CD1c-positive myeloid dendritic cell (primary cell): ENCODE data around the gene RYR3.

Experiments
- DNase-seq: peaks from one replicate; pipeline ENCODE4 v3.0.0-alpha.2; 2016; ENCODE audit errors: extremely low spot score

The RYR3 gene

DNA sequence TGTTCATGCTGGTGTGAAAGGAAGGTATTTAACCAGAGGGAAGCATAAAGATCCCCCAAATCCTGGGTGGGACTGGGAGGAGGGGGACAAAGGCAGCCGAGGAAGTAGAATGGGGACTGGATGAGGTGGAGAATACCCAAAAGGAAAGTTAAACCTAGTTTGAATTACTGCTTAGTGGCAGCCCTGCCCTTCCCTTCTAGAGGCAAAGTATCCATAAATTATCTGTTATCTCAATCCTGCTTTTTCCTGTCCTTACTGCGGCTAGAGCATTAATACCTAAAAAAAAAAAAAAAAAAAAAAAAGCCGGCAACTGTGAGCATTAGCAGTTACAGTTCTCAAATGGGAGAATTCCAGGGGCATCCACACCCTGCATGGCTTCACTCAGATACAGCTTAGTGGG, 139.0 kb downstream of the RYR3 start:
- DNase-seq, result no peak

DNA sequence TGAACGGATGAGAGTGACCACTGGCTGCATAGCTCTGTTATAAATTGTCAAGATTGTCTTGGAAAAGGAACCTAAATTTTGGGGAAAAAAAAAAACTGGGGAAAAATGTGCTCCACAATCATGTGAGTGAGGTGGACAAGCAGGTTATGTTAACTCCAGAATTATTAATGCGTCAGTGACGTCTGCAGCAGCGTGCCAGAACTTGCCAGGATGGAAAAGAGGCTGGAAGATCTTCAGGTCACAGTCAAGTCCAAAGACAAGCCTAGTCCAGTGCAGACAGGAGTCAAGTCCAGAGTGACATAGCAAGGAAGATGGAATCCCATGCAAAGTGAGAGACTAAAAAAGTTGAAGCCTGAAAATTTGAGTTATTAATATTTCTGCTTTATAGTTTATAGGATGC, 140.6 kb downstream of the RYR3 start:
- DNase-seq, result no peak

DNA sequence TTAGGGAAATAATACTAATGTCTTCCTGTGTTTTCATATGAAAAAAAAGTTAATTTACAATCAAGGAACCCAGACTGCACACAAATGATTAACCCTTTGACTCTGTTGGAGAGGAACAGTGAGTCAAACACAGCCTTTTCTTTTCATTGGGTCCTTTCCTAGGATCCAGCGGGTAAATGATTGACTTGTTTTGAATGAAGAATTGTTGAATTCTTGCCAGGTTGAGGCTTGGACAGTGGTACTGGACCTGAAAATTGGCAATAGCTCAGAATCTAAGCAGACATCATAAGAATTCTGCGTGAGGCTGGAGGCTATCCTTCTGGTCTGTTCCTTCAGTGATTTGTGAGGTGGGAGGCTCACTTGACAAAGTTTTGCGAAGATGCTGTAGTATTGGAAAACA, 143.0 kb downstream of the RYR3 start:
- no peak for DNase-seq

DNA sequence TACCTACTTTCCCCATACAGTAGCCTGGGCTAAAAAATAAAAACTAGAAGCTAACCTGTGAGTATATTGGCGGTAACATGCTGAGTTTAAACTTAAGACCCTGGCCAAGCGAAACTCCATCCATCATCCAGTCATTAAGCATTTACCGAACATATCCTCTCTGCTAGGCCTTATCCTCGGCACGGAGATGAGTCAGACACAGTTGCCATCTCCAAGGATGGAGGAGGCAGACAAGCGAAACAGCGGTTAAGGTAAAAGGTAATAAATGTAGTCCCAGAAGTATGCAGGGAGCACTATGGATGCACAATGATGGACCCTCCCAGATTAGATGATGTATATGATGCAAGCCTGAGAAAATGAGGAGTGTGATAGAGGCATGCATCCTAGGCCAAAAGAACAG, 143.6 kb downstream of the RYR3 start:
- DNase-seq, result no peak

DNA sequence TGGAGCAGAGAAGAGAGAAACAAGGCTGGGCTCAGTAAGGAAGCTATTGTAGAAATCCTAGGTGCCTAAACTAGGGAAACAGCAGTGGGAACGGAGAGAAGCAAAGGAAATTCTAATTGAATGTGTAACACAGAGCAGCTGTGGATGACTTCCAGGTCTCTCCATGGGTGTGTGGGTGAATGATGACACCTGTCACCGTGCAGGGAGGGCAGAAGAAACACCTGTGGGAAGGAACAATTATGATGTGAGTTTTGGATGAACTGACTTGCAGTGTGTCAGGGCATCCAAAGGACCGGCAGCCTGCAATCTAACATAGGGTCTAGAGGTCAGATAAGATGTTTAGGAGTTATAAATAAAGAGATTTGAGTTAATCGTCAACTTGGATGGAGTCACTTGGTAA, 144.2 kb downstream of the RYR3 start:
- DNase-seq, result no peak

DNA sequence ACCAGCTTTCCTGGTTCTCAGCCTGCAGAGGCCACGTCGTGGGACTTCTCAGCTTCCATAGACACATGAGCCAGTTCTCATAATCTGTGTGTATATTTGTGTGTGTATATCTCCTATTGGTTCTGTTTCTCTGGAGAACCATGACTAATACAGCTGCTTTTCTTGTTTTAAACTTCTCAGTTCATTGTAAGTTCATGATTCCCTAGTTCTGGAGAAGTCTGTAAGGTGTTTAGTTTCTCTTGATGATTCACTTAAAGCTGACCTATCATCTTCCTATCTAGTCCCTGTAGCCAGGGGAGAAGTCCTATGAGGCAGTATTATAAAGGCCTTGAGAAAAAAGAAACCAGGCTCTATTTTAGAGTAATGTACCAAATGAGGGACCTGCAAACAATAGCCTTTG, 147.7 kb downstream of the RYR3 start:
- DNase-seq, result no peak

DNA sequence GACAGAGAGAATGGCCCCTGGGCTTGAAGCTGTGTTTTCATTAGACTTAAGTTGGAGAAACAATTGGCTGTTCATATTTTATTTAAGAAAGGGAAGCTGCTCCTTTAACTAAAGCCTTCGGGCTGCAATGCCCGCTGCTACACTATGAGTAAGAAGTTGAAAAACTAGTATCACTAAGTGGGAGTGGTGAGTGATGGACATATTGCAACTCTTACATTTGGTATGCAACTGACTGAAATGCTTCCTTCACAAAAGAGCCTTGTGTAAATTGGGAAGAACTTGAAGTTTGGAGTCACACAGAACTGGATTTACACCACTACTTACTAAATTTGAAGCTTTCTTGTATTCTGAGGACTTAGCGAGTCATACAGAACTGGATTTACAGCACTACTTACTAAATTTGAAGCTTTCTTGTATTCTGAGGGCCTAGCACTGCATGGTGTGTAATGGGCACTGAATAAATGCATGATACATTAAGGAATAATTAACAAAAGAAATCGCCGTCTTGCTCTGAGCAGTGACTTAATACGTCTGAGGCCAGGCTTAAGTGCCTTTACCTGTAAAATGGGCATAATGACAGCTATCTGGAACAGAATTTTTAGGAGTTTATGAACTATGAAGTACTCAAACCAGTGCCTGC, 149.5 kb downstream of the RYR3 start:
- no peak for DNase-seq

DNA sequence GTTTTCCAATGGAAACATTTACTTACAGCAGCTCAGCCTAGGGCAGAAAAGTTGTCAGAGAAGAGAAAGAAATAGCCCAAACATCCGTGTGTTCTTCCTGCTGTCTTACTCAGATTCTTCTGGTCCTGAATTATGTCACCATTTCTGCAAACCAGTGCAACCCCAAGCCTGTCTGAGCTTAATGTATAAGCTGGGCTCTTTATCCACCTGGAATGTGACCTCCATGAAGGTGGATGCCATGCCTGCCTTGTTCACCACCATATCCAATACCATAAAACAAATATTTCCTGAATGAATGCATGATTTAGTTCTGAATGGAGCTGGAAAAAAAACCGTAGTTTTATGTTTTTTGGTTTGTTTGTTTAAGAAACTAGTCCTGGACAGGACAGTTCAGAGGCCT, 150.9 kb downstream of the RYR3 start:
- no peak for DNase-seq

DNA sequence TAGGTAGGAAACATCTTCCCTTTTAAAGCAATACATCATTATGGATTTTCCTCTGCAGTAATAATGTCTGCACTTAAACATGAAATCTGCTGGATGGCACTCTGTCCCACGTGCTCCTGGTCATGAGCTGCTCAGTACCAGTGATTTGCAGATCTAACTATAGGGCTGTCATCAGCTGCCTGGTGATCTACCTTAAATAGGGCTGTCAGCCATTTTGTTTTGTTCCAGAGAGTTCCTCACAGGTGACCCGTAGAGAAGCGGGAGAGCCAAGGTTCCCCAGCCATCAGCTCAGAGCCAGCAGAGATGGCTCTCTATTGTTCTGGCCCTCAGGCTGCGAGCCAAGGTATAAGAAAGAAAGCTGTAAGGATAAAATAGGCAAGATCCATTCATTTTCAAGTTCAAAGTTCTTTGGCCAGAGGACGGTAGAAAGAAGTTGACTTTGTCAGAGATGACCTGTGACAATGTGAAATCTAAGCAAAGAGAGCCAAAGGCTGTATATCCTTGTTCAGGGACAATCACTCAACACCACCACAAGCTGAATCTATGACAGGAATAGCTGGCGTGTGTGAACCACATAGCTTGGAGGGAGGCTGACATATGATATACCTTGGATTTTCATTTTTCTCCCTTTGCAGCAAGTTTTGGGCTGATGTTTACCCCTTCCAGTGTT, 156.5 kb downstream of the RYR3 start:
- no peak for DNase-seq

DNA sequence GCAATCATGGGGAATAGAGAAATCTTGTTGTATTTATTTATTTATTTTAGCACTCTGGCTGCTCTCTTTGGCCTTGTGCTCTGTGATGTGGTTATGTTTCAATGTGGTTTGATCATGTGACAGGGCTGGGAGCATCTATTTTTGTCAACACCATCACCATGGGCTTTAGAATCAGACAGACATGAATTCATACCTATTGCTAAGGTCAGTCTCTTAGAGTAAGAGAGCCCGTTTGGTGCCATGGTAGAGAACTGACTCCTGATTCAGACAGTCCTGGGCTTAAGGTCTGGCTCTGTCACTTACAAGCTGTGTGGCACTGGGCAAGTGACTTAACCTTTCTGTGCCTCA, 157.0 kb downstream of the RYR3 start:
- no peak for DNase-seq

DNA sequence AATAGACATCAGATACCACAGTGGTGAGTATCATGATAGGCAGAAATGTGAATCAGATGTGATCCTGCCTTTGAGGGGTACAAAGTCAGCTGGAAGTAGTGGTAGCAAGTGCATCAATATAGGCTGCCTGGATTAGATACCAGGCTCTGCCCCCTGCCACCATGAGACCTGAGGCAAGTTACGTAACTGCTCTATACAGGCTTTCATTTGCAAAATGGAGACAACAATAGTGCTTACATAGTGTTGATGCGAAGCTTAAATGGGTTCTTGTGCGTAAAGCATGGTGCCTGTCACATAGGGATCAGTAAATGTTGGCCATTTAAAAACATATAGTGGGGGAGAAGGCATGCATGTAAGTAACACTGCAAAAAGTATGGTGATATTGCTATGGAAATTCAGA, 158.0 kb downstream of the RYR3 start:
- no peak for DNase-seq

DNA sequence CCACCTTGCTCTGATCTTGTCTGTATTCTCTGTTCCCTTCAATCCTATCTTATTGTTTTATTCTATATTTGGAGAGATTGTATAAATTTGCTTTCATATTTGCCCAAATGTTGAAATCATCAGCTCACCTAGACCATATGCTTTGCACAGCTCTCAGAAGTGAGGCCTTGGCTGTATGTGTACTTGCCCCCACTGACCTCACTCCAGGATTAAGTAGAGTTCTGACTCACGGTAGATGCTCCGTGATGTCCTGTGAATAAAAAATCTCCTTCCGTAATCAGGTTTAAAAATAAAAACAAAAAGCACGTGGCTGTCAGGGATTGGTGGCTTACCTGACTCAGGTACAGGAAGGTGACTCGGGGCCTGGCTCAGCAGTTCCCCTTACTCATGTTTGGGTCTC, 162.2 kb downstream of the RYR3 start:
- DNase-seq, result no peak

DNA sequence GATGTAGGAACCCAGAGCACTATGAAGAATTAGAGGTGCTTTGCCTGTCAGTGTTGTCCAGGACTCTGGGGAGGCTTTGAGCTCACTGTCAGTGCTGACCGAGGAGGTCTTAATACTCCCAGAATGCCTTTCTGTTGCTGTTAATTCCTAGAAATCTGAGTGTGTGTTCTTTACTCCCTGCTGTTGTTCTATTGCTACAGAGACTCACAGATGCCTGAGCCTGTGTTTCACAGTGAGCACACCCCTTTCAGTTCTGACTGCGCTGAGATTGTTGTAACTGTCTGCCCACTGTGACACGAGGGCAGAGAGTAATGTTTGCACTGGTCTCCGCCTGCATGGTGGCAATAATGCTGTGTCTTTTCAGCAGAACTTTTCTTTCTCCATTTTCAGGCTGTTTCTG, 162.9 kb downstream of the RYR3 start:
- DNase-seq, result no peak

DNA sequence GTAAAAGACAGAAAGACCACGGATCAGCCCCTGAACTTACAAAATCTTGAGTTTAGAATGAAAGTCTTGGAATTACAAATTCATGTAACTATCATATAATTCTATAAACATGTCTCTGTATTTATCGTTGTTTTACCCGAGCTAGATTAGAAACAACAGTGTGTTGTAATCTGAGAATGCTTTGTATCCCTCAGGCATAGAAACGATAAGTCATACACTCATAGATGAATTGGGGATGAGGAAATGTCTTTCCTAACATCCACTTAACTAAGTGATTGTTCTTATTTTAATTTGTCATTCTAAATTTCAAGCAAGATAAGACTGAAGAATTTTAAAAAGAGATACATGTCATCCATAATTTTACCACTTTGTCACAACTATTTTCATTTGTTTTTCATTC, 165.3 kb downstream of the RYR3 start:
- no peak for DNase-seq

DNA sequence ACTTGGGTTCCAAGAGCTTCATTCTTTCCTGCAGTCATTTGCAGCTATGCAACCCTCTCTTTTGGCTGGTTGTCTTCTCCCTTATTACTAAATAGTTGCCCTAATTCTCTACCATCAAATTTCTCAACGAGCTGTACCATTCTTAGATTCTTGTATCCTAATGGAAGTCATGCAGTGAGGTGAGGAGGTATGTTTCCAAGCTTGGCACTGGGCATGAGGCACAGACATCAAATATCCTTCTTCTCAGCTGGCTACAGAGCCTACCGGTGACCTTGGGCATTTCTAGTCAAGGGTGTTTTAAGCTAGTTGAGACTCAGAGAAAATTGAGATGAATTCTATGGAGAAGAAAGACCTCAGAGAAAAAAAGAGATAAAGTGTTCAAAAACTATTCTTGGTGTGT, 166.1 kb downstream of the RYR3 start:
- DNase-seq, result no peak

DNA sequence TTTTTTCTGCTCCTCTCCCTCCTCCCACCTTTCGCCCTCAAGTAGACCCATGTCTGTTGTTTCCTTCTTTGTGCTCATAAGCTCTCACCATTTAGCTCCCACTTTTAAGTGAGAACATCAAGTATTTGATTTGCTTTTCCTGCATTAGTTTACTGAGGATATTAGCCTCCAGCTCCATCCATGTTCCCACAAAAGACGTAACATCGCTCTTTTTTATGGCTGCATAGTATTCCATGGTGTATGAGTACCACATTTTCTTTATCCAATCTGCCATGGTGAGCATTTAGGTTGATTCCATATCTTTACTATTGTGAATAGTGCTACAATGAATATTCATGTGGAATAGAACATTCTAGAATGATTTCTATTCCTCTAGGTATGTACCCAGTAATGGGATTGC, 178.6 kb downstream of the RYR3 start:
- no peak for DNase-seq

DNA sequence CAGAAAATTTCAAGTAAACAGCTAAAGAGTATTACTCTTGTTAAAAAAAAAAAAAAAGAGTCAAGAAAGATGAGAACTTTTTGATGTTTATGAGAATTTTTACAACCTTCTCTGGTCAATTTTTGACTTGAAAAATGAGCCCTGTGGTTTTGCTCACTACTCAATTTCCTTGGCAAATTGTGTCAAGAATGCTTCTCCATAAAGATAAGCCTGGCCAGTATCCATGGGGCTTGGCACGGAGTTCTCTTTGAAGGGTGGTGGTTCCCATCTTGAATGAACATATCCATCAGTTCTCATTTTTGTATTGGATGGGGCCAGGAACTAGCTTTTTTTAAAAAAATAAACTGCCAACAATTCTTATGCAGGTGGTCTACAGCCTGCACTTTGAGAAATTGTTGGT, 179.9 kb downstream of the RYR3 start:
- DNase-seq, result no peak

DNA sequence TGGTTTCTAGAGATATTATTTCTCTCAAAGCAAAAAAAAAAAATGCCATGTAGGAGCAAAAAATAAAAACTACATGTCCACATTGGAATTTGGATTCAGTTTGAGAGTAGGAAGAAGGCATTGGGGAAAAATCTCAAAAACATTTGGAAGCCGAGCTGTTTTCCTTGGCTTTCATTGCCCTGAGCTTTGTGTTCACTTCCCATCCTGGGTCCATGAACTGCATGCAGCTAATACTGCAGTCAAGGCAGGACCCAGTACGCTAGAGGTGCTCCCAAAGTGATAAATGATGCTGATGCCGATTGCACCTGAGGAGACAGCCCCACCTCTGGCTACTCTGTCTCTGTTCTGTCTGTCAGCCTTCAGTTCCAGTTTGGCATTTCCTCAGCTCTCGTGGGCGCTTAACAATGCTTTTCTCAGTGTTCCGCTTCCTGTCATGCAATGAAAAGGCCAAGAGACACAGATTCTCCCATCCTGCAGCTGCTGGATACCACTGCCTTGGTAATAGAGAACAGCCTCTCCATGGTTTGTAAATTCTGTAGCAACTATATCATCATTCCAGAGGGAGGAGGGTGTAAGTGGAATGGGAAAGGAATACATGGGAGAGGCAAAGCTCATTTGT, 181.8 kb downstream of the RYR3 start:
- DNase-seq, result no peak

DNA sequence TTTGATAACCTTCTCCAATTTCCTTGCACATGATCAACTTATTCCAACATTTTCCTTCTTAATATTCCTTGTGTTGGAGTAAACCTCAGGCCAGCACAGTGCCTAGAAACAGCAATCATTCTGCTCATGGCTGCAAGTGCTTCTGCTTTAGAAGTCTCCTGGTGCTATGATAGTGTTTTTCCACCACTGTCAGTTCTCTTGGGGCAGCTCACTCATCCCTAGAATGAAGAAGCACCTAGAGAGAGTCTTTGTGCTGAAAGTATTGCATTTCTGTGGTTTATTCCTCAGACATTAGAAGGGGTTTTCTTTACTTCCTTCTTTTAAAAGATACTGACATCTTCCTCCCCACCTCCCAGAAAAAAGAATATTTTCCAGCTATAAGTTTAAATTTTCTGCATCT, 183.5 kb downstream of the RYR3 start:
- no peak for DNase-seq

DNA sequence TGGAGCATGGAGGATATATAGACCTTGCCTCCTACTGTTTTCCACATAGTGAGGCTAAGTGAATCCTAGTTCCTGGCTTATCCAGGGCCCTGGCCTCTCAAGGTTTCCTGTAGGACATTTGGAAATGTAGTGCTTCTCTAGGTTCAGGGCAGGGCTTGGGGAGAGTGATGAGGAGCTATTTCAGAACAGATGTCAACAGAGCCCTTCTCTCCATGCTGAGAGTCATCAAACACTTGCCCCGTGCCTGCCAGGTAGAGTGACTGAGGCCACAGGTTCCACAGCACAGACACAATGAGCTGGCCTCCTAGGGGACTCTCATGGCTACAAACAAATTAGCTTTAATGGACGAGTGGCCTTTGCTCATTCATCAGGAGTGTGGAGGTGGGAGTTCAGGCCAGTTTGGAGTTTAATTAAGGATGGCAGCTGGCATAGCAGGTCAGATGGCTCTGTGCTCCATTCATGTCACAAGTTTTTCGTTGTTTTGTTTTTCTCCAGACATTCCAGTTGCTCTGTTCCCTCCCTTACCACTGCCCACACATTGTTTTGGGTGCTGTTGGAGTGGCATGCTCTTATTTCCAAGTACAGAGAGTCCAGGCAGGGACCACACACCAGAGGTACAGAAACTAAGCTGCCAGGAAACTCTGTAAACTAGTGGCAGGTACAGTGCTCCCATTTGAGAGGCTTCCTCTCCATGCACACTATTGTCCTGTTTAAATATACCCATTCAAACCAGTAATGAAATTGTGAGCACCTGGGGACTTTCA, 189.8 kb downstream of the RYR3 start:
- no peak for DNase-seq

DNA sequence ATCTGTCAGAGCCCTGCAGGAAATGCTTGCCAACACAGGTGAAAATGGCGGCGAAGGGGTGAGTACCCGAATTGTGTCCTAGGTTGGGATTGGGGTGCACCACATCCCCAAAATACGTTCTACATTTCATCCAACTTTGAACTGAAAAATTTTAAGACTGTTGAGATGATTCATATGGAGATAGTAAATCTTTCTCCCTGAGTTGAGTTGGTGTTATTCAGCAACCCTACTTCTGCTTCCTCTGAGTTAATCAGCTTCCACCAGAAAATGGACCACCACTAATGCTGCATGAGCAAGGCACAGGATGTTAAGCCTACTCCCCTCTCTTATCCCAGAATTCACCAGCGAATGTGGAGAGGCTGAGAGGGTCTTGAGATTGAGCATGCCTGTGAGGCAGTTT, 192.9 kb downstream of the RYR3 start:
- no peak for DNase-seq

DNA sequence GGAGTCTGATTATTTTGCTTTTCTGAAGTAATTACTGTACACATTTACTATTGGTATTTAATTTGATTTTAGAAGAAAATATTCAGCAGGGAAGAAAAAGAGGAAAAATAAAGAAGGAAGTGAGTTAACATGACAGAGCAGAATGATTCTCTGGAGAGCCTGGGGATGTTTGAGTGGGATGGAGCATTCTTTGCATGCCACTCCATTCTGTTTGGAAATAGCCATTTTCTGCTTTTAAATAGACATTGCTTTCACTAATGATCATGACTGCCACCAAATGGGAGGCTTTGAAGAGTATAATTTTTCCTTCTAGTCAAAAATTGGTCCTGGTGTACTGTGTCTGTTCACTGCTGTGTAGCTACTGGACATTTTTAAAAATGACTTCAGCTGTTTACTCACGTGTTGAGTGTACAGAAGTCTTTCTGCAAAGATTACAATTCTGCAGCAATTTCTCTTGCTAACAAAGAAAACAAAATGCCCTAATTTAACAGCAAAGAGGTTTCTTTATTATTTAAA, 196.1 kb downstream of the RYR3 start:
- no peak for DNase-seq

DNA sequence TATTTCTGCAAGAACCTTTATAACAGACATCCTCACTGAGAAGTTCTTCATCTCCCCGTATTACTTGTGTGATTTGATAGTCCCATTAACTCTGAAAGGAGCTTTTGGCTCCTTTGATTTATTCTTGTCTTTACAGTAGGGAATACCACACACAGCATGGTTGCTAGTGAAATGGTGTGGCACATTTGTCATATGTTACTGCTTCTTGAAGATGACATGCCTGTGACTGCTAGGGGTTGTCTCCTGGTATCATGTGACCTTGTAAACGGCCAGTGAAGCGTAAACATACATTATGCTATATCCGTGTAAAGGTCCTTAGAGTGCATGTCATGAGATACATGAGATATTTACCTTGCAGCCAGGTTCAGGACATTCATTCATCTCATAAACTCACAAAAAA, 197.9 kb downstream of the RYR3 start:
- no peak for DNase-seq
